Measurements from ENCODE around the gene ADAMTSL3.
"Not testable (repeated sequence)": the region's sequence is repeated elsewhere in the genome, so short reads cannot be mapped to it uniquely, and the experiment has no call there.

ADAMTSL3 gene

DNA sequence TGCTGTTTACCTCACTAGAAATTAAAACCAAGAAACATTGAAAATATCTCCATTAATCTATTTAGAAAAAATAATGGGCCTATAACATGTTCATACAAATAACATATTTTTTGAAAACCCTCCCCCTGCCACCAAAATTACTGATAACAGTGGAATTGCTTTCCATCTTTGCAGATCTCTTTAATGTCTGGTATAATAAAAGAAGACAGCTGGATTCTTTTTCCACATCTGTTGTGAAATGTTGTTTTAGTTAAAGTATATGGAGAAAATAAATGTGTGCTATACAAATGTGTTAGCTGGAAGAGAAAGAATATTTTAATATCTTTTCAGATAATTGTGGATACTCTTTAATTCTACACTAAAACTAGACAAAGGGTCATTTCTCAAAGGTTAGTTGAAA, 330.7 kb downstream of the ADAMTSL3 start:
- no peak for DNase-seq

- no peak for DNase-seq
Observed at GRCh38 chr15:83991163-83991562, 337.2 kb downstream of the ADAMTSL3 start.

DNA sequence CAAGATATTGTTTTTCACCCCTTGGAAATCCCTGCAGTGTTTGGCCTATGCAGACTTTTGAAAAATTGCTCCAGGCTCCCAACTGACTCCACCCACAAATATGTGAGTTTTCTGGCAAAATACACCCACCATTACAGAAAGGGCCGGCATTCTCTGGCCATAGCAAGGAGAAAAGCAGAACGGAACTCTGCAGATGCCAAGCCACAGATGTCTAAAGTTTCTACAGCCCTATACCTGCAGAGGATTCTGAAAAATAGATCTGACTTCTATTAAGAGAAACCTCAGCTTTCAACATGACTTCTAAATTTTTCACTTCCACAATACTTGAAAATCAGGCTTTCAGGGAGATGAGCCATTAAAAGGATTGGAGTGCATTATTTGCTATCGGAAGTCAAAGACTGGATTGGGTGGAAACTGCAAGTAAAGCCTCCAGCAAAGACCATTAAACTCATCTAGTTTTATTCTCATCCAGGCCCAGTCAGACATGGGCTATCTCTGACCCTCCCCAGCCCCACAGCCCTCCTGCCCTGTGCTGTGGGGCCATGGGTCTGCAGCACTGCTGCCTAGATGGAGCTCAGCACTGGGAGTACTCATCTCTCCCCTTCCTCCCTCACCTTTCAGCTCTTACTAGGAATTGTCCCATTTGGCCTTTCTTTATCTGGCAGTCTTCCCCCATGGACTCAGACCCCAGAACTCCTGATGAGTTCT, 338.6 kb downstream of the ADAMTSL3 start:
- DNase-seq, result no peak

GRCh38 chr15:83993591-83993990, 339.7 kb downstream of the ADAMTSL3 start:
- no peak for DNase-seq

DNA sequence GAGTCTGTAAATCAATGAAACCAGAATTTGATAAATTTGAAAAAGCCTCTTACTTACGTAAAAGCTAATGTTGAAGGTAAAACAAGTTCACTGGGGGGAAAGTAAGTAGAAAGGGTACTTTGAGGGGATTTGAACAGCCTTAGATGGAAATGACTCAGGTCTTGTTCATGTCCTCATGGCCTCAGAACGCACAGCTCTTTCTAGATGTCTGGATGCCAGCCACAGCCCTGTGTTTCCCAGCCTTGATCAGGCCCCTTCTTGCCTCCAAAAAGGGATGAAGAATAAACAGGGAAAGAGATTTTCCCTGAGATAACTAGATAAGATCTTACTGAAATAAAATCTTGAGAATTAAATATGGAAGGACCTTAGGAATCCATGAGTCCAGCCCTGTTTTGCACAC, 344.6 kb downstream of the ADAMTSL3 start:
- no peak for DNase-seq

DNA sequence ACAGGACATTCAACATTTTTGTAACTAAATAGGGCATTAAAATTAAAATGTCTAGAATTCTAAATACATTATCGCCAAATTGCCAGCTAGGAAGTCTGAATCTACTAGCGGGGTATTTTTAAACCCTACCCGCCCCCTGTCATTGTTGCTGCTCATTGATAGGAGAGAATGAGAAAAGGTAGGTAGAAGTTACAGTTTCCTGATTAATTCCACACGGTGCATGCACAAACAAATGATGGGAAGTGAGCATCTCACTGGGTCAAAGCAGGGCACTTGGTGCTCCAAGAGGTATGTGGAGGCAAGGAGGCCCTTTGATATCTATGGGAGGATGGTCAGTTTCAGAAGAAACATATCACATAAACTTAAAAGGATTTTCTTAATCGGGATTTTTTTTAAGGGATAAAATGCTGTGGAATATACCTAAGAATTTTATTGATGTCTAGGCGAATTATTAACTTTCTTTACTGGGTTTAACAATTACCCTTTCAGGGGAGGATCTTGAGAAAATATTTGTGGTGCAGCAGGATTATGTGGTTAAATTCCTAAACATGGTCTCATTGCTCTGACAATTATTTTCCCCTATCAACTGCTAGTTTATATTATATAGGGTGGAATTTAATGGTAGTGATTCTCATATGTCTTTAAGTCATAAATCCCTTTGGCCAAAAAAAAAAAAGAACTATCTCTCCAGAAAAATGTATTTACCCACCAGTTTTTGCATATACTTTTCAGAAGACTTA, 345.6 kb downstream of the ADAMTSL3 start:
- DNase-seq, result no peak

- DNase-seq, result no peak
Observed at GRCh38 chr15:84001037-84001436, 347.1 kb downstream of the ADAMTSL3 start.

- DNase-seq, result no peak
Observed at GRCh38 chr15:84001655-84002054, 347.7 kb downstream of the ADAMTSL3 start.

DNA sequence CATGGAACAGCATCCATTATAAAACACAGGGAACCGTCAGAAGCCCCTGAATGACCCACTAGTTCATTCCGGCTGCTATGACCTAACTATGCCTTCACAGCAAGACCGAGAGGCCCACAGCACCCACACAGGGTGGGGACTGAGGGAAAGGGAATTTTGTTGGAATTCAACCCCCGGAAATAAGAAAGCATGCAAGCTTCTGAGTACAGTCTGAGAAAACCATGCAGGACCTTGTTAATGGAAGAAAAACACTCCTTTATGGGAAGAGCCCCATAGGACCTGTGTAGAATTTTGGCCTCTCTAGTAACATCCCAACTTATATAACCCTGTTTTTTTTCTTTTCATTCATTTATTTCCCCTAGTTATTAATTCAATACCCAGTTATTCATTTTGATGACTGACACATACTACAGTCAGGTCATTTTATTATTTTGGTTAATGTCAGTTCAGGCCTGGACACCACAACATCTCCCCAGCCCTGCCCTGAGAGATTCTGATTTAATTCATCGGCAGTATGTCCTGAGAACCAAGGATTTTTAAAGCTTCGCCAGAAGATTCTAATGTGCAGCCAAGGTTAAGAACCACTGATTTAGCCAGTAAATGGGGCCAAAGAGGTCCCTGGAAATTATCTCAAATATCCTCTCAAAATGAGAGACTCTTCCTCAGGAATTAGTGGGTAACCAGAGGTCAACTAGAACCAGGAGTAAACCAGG, 350.0 kb downstream of the ADAMTSL3 start:
- no peak for DNase-seq

DNA sequence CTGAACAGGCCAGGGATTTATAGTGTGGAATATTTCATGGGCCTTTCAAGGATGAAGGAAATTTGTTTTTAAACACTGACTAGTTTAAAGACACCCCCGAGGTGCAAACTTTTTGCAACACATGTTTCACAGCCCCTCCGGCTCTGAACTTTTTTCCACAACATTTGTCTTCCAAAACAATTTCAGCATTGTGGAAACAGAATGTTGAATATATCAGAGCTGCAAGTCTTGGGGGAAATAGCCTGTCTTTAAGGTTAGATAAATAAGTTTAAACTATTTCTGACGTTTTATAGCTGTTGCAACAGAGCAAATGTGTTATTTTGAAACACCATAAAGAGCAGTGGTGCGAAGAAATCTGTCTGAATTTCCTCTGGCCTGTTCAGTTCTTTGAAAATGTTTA, 352.5 kb downstream of the ADAMTSL3 start:
- no peak for DNase-seq

- no peak for DNase-seq
Observed at GRCh38 chr15:84009616-84010015, 355.7 kb downstream of the ADAMTSL3 start.

DNA sequence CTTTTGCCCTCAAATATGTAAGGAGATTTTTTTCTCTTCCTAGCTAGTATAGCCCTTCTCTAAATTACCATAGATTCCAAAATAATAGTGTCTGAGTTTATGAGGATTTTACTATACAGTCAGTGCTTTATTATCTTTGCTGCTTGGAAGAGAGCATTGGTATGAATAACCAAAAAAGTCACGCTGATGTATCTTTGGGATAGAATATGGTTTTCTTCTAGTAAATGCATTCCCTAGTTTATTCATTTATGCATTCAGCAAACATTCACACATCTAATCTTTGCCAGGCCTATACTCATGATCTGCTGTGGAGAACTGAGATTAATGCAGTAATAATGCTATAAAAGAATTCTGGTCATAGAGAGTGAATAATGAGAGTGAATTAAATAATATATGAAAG, 356.3 kb downstream of the ADAMTSL3 start:
- no peak for DNase-seq

DNA sequence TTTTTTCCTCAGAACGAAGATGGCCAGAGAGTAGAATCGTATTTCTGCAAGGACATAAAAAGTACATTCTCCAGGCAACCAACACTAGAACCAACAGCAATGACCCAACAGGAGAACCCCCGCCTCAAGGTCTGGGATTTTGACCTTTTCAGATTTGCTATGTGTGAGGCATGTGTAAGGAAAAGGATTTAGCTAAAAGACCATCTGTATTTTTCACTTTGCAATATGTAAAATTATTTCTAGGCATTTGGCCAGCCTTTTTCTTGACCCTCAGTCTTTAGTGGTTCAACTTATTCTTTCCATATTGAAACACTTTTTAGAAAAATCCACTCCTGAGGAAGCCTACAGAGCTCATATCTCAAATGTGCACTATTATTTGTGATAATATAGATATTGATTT, 362.4 kb downstream of the ADAMTSL3 start:
- no peak for DNase-seq

- no peak for DNase-seq
Observed at GRCh38 chr15:84022516-84022915, 368.6 kb downstream of the ADAMTSL3 start.

DNA sequence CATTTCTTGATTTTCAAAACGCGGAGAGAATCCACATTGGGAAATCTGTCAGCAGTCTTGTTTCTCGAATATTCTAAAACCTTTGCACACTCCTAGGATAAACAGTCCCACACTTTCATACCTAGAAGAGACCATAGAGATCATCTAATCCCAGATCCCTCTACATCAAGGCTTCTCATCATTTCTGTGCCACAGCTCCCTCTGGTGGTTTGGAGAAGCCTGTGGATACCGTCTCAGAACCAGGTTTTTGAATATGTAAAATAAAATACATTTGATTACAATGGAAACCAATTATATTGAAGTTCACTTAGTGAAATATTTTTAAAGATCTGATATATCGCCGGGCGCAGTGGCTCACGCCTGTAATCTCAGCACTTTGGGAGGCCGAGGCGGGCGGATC, 369.7 kb downstream of the ADAMTSL3 start:
- DNase-seq, result peak in 1 of 5 experiments; percentile 16

DNA sequence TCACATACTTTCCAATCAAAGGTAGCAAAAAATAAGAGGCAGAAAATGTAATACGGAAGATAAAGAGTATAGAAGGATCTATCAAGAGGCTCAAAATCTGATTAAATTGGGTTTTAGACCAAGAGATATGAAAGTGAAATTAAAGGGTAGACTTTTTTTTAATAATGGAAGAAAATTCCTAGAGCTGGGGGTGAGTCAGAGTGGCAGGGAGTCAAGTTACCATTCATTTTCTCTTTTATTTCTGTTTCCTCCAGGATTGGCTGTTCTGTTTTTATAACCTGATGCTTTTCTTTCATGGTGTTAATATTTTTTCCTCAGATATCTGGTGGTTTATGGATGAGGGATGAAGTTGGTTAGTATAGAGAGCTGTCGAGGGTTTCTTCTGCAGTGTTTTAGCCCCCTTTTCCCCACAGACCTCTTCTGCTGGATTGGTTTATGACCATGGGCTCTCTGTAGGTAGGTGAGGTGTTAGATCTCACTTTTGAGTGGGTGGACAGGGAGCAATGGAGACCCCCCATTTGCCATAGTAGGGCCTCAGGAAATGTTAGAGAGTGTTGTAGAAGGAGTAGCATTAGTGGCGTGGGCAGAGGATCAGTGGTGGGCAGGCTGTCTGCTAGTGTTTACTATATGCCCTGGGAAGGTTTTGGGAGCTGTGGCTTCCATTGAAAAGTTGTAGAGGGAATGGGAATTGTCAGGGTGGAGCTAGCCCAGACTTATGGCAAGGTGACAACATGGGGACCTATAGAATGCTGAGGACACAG, 380.1 kb downstream of the ADAMTSL3 start:
- DNase-seq, result no peak

- peak in 1 of 5 experiments; percentile 5 for DNase-seq
Observed at GRCh38 chr15:84034578-84035398, 380.9 kb downstream of the ADAMTSL3 start.

DNA sequence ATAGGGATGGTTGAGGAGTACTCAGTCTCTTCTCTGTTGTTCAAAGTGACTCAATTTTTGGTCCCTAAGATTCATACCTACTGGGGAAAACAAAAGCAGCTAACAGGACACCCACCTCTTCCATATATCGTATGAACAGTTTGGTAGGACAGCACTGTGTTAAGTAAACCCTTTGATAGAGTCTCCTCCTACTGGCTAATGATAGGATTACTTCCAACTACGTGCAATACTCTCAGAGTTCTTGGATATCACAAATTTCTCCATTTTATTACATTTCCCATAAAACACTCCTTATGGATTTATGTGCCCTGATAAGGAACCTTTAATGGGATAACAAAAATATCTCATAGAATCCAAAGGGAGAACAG, 381.5 kb downstream of the ADAMTSL3 start:
- DNase-seq, result peak in 1 of 5 experiments; percentile 6

DNA sequence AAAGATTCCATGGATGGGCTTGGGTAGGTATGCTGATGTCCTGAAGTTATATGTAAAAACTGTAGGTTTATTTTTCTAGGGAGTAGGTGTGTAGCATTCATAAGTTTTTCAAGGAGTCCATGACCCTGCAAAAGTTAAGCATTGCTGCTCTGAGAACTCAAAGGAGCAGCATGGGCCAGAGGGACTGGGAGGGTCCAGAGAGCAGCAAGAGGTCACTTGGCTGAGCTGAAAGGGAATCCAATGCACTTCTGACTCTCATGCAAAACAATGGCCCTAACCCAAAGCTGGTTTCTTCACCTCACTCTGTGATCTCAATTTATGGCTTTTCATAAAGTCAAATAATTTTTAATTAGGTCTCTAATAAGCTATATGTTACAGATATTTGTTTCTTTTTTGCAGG, 383.4 kb downstream of the ADAMTSL3 start:
- DNase-seq, result no peak

GRCh38 chr15:84042434-84043056, 388.6 kb downstream of the ADAMTSL3 start:
- DNase-seq, result not testable (repeated sequence)

DNA sequence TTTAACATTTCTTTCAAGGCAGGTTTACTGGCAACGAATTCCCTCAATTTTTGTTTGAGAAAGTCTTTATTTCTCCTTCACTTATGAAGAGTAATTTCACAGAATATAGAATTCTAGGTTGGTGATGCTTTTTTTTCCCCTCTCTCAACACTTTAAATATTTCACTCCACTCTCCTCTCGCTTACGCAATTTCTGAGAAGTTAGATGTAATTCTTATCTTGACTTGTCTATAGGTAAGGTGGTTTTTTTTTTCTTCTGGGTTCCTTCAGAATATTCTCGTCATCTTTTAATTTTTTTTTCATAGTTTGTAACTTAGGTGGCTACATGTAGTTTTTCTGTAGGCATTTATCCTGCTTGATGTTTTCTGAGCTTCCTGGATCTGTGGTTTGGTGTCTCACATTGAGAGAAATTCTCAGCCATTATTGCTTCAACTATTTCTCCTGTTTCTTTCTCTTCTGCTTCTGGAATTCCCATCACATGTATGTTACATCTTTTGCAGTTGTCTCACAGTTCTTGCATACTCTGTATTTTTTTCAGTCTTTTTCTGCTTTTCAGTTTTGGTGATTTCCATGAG, 392.2 kb downstream of the ADAMTSL3 start:
- DNase-seq, result no peak

All from T-helper 2 cell (primary cell).